T-helper 2 cell treated with Interferon-gamma antibody and Interleukin-4, amounts not matched to agents 100 ng/mL and 5 ng/mL, for 36 hours (primary cell): ENCODE results near the gene MAP4K5. TPM values are rescaled to one million over a fixed set of nuclear protein-coding genes. Genes with fewer than 3 reads are reported as not detected.
"Not testable (repeated sequence)": the region's sequence is repeated elsewhere in the genome, so short reads cannot be mapped to it uniquely, and the experiment has no call there.

Experiments
- intact Hi-C: fragments of 100-400 bp; cut with micrococcal nuclease; formaldehyde crosslinking; loops from one replicate; pipeline ENCODE4 v1.15.1; 2023
- total RNA-seq: library from RNA; stranded (reverse); gene quantifications from 2 replicates; pipeline ENCODE4 v1.2.3, GENCODE V29; 2022

MAP4K5 gene
- total RNA-seq, 1 donor from 2014 or later = 22.1 TPM

DNA sequence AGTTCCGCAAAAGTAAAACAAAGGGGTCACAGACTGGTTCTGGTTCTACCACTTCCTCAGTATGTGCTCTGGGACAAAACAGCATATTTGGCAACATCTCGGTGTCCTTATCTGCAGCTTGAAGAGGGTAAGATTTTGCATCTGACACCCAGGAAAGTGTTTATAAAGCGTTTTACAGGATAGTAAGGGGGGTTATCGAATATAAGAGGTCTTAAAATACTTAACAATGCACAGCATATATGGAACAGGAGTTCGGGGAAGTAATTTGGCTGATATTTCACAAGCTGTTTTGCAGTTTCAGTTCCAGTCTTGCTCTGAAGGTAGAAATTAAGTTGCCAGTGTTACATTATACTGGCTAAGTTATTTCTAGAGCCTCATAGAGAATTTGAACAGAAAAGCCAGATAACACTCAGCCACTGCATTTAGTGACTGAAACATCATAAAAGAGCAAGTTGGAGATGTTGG is 904 bp upstream of the MAP4K5 start:
- intact Hi-C loops = loop anchor here (2.0 to 5.0 kb wide), 6 partner anchors 171 to 898 kb away; partner anchors contain the start of genes DNAAF2, KLHDC2, SOS2 and VCPKMT

DNA sequence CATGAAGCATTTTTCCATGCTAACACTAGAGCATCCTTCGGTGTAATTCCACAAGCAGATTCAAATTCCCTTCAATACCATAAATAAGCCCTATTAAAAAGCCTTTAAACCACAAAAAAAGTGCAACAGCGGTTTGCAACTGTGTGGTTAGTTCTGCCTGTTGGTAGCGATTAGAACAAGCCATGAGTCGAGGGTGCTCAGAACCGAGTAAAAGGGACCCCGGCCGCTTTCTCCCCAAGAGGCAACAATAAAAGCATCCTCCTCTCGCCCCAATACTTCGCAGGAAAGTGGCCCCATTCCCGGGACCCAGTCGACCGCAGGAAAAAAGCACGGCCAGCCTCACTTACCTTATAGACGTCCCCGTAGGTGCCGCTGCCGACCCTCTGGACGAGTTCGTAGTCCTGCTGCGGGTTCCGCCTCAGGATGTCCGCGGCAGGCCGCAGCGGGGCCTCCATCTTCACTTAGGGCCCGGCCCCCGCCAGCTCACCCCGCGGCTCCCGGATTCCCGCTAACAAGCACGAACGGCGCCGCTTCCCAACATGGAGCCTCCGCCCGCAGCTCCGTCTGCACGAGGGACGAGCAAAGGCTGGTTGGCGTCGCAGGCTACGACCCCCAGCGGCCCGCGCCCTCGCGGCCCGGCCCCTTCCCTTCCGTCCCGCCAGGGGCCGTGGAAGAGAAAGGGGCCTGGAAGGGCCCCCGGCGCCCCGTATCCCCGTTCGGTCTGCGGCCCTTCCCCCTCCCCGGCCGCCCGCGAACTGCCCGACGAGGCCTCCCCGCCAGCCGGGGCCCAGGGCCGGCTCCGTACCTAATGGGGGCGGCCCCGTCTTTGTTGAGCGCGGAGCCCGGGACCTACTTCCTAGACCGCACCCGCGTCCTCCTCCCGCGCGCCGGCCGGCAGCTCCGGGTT is 521 bp downstream of the MAP4K5 start:
- intact Hi-C loops = loop anchor here (1.0 to 5.0 kb wide), 10 partner anchors 11 to 897 kb away; partner anchors contain the start of genes DMAC2L, DNAAF2, KLHDC2 and L2HGDH

DNA sequence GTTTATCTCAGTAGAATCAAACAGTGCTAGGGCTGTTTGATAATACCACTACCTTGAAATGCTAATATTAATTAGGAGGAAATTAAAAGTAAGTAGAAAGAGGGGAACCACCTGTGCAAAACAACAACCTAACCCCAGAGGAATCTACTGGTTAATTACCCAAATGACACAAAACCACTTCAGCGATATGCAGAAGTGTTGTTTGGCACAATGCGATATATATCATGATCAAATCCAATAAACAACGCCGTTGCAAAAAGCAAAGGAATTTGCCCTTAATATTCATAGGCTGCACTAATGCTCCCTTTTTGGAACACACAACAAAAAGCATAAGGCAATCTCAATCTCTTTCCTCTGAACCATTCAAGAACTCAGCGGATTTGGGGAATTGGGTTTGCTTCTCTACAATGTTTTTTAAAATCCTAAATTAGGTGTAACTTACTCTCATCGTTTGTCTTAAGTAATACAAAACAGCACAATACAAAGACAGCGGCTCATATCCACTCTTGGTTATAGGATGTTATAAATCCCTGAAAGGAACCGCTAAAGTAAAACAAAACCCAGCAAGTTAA is 1.5 kb downstream of the MAP4K5 start:
- intact Hi-C loops = loop anchor here (5.0 kb wide), 2 partner anchors 169 to 764 kb away; partner anchors contain the start of gene KLHDC2

DNA sequence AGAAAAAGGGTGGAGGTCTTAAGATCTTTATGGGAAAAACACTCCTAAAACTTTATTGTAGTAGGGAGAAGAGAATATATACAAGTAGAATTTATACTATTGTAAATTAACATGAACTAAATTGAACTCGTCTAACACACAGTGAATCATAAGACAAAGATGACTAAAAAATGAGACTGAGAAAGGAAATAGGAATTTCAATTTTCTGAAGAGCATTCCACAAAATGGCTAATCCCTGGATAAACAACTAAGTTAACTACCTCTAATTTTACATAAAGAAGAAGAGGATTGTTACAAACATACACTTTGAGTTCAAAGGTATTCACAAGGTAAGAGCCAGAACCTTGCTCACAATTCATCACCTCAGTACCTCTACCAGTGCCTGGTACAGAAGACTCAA is 2.0 kb downstream of the MAP4K5 start:
- intact Hi-C loops = loop anchor here (5.0 kb wide), 2 partner anchors 168 to 763 kb away; partner anchors contain the start of gene KLHDC2

DNA sequence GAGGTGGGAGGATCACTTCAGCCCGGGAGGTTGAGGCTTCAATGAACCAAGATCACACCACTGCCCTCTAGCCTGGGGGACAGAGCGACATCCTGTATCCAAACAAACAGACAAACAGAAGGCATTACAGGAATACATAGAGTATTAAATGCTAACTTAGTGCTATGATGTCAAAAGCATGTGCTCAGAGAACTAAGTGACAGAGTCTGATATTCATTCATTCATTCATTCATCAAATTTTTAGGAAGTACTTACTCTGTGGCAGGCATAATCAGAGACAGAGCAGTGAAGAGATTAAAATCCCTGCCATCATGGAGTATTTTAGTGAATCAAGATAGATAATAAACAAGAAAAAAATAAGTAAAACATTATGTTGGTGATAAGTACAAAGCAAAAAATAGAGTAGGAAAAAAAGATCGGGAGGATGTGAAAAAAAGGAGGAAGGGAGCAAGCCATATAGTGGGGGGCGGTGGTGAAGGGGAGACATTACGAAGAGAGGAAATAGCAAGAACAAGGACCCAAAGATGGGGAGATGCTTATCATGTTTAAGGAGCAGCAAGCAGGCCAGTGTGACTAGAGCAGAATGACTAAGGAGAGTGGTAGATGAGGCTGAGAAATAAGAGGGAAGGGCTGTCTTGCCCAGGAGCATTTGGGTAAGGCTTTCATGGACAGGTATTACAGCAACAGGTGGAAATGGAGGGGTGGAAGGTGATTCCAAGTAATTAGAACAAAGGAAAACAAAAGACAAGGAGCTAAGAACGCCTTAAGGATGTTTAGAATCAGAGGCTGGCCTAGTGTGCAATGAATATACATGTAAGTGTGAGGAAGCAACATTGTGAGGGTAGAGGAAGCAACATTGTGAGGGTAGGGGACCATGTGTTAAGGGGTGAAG is 2.8 kb downstream of the MAP4K5 start:
- intact Hi-C loops = loop anchor here (5.0 kb wide), 2 partner anchors 167 to 762 kb away; partner anchors contain the start of gene KLHDC2

DNA sequence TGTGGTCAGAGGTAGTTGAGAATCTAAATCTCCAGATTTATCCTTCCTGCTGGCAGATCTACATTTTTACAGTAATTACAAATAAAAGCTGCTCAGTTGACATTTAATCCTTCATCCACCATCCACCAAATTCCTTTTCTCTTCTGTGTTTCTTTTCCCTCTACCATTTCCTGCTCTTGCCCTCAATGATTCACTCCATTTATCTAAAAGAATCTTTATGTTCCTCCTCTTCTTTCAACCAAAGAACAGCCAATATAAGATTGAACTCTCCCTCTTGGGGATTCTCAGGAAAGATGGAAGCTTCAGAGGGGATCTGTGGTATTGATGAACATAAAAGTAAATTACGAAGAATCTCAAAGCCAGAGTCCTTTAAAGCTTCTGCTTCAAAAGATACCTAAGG is 4.4 kb downstream of the MAP4K5 start:
- intact Hi-C loops = no loop called here

DNA sequence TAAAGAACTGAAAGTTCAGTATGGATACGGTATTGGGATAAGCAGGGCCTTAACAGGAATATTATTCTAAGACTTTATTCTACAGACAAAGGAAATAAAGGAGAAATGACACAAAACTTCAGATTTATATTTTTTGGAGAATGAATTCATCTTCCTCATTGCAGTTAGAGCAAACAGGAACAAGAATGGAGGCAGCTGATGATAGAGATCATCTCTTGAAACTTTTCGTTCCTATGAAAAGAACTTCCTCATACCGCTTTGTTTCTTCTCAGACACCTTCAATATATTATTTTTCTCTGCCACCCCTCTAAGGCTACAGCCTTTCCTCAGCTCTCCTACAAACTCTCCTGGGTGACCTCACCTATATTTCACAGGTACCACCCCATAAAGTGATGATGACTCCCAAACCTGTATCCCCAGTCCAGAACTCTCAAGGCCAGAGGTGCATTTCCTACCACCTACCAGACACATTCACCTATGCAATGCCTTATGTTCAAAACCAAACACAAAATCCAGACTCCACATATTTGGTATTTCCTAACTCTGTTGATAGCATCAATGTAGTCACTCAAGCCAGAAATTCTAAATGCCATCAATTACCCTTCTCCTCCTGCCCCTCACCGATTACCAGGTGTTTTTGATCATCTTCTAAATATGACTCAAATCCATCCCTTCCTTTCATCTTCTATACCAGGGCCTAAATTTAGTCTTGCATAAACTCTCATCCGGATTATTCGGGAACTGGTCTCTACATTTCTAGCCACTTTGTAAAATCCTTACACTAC is 7.4 kb downstream of the MAP4K5 start:
- intact Hi-C loops = loop anchor here (2.0 kb wide), 1 partner anchor 128 kb away; the partner anchor contains the start of gene CDKL1

DNA sequence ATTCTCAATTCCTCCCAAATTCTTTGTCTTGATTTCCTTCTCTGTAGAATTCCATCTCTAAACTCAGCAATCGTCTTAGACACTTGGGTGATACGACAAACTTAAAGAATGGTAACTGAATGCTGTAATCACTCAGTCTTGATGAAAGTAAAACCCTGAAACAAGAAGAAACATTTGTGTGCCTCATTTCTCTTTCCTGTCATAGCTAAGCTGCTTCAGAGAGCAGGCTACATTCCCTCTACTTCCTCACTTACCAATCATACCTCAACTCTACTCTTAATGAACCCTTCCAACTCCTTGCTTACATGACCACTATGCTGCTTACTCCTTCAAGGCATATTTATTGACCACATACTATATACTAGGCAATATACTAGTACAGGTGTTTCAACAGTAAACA is 8.3 kb downstream of the MAP4K5 start:
- intact Hi-C loops = loop anchor here (2.0 kb wide), 1 partner anchor 127 kb away; the partner anchor contains the start of gene CDKL1

DNA sequence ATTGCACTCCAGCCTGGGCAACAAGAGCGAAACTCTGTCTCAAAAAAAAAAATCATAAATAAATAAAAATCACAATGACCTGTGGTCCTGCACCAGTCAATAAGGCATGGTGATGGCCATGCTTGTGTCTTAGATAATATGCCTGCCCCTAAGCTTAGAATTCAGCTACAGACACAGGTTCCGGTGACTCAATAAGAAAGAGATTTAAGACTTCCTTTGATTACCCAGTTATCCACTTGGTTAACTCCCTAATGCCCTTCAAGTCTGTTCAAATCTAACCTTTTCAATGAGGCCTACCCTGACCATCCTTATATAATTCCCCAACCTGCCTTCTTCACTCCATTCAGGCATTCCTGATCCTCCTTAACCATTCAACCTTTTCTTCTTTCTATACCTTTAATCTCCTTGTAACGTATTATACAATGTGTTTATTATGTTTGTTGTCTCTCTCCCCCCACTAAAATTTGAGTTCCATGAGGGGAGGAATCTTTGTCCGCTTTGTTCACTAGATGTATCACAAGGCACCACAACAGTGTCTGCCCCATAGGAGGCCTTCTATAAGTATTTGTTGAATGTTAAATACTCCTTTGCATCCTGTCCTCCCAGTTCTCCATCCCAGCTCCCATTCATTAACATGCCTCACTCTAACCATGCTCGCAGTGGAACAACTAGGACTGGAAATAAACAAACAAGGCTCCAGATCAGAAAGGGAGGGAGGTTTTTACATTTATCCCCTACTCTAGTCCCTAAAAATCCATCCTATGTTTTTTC is 8.9 kb downstream of the MAP4K5 start:
- intact Hi-C loops = loop anchor here (2.0 kb wide), 1 partner anchor 127 kb away; the partner anchor contains the start of gene CDKL1

DNA sequence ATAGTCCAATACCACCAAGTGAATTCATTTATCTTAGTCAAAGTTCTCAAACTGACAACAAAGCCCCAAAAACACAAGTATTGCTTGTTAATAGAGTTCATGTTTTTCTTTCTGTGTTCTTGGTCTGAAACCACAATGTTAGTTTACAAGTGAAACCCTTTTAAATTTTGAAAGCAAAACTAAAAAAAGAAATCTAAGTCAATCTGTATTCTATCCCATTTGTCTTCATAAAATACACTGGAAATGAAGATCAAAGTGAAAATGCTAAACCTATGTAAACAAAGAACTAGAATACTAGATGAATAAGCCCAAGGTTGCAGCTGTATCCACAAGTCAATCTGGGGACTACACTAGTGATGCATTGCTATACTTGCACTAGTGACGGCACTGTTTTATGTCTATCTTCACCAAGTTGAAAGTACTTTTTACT is 10.4 kb downstream of the MAP4K5 start:
- intact Hi-C loops = loop anchor here (1.0 kb wide), 2 partner anchors 10 to 201 kb away; partner anchors contain the start of gene MAP4K5

DNA sequence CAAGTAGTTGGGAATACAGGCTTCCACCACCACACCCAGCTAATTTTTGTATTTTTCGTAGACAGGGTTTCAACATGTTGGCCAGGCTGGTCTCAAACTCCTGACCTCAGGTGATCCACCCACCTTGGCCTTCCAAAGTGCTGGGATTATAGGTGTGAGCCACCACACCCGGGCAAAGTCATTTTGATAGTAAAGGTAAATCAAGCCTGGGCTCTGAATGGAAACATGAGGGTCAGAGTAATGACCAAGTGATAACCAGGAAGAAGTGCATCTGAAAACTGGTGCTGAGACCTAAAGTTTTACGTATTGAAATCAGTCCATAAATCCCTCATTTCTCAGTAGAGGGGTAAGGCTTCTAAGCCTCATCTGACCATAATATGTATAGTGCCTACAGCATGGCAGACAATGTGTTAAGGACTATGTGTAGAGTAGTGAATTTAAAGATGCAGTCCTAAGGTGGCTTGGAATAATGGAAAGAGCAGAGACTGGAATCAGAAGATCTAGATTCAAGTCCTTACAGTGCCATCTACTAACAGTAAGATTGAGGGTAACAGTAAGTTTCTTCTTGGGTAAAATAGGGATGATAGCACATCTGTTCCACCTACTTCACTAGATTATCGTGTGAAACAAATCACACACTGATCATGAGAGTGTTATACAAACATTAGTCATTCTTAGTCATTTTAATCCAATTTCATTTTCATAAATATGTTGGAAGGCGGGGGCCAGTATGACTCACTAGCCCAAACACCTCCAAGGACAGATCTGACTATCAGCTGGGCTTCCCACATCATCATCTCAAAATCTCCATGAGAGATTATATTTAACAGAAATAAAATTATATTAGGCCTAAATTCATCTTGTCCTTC is 11.2 kb downstream of the MAP4K5 start:
- intact Hi-C loops = loop anchor here (1.0 kb wide), 1 partner anchor 11 kb away; the partner anchor contains the start of gene MAP4K5

DNA sequence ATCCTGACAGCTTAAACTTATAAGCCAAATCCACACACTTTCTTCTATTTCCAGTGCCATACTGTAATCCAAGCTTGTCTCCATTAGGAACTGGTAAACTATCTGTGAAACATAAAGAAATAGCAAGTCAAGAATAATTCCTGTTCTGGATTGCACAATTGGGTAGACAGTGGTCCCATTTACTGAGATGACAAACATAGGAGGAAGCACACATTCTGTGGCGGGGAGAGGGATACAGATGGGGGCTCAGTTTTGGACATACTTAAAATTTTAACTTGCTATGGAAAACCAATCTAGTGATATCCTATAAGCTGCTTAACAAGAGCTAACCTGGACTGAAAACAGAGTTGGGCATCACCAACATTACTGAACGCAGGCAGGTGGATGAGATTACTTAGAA is 16.3 kb downstream of the MAP4K5 start:
- intact Hi-C loops = no loop called here

DNA sequence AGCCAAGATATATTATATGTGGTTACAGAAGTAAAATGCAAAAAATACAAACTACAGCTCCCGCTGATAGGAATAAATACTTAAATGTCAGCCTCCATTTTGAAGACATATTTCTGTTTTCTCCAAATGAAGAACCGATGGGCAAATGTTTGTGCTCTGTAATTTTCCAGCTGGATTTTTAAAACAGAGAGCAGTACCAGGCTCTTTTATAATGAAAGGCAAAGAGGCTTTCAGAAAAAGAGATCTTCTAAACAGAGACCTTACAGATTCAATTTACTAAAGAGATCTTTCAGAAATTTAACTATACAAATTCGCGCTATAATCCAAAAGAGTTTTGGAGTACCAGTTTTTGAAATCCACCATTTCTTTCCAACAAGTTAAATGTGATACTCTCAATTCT is 19.9 kb downstream of the MAP4K5 start:
- intact Hi-C loops = no loop called here

DNA sequence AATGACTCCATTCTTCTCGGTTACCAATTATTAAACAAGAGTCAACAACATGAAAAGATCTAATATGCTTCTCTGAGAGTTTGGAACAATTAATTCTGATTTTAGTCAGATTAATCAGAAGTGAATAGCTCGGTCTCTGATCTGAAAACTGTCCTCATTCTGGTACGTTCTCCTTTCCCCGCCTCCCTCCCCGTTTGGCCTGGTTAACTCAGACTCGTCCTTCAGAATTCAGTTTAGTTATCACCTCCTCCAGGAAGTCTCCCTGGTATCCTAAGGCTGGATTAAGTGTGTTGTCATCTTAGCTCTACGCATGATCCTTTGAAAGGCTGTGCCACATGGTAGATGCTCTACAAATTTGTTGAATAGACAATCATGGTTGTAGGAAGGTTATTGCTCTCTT is 22.2 kb downstream of the MAP4K5 start:
- intact Hi-C loops = no loop called here

DNA sequence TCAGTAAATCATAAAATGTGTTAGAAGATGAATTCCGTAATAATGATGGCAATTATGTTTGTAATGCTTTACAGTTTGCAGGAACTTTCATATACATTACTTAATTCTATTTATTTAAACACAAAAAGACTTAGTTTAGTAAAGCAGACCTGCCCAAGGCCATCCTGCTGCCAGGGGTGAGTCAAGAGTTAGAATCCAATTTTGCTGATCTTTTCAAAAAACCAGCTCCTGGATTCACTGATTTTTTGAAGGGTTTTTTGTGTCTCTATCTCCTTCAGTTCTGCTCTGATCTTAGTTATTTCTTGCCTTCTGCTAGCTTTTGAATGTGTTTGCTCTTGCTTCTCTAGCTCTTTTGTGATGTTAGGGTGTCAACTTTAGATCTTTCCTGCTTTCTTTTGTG is 25.3 kb downstream of the MAP4K5 start:
- intact Hi-C loops = not testable (repeated sequence)

DNA sequence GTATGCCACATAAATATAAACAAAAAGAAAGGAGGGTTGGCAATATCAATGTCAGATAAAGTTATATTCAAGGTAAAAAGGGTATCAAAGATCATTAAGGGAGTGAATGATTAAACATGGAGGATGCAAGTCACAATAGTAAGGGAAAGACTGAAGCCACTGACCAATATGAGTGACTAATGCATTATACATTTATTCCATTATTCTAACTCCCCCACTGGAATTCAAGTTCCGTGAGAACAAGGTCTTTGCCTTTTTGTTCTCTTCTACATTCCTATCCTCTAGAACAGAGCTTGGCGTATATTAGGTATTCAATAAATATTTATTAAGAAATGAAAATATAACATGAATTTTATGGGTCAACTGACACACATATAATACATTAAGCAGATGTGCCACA is 30.7 kb downstream of the MAP4K5 start:
- intact Hi-C loops = no loop called here

DNA sequence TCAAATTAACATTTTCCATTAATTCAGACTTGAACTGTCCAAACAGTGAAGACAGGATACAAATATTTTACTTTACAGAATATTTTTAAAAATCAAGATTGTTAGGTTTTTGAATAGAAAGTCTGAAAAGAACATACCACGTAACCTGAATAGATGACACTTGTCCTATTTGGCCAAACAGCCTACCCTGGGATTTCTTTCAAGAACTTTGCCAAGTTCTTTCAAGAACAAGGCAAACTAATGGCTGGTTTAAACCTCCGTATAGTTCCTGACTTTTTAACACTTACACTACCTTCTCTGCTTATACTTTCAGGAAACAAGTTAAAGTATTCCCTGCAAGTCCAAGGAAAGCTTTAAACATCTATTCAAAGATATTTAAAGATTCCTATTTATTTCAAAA is 35.0 kb downstream of the MAP4K5 start:
- intact Hi-C loops = no loop called here

DNA sequence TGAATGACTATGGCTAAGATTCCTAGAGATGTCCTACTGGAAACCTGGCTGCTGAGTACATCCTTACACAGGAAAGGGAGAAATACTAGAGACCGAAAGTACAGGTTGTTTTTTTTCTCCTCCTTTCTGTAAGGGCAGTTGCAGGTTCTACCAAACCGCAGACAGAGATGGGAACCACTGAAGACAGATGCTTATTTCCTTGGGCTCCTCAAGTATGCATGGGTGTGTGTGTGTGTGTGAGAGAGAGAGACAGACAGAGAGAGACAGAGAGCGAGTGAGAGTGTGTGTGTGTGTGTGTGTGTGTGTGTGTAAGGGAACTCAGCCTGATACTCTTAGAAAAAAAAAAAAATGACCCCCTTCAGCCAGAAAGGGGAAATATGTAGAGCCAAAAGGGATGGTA is 42.5 kb downstream of the MAP4K5 start:
- intact Hi-C loops = no loop called here
